Subcutaneous abdominal adipose tissue (tissue), 5 donors: Measurements from ENCODE around the gene PLA2G3.

Experiments
- H3K27ac ChIP-seq: one replicate; pipeline ENCODE4 v1.7.0; 2013; ENCODE audit warnings: low read depth, mild to moderate bottlenecking, inconsistent platforms, low read length, moderate library complexity
- H3K27me3 ChIP-seq, 5 donors: one replicate each; pipeline ENCODE4 v1.7.0; 2013; ENCODE audit warnings: low read length in 5 of 5, inconsistent platforms in 1 of 5; ENCODE audit not compliant: control insufficient read depth in 5 of 5, insufficient read depth in 4 of 5
- H3K36me3 ChIP-seq, 5 donors: one replicate each; pipeline ENCODE4 v1.7.0; 2013; ENCODE audit warnings: low read length in 5 of 5; ENCODE audit not compliant: control insufficient read depth in 5 of 5, insufficient read depth in 5 of 5
- H3K4me1 ChIP-seq, 5 donors: one replicate each; pipeline ENCODE4 v1.7.0; 2013; ENCODE audit warnings: low read length in 5 of 5, mild to moderate bottlenecking in 3 of 5, moderate library complexity in 1 of 5; ENCODE audit not compliant: control insufficient read depth in 5 of 5, insufficient read depth in 5 of 5
- H3K4me3 ChIP-seq, 5 donors: one replicate each; pipeline ENCODE4 v1.7.0; 2013; ENCODE audit warnings: low read length in 5 of 5, low read depth in 1 of 5
- H3K9ac ChIP-seq, 5 donors: one replicate each; pipeline ENCODE4 v1.7.0; 2013; ENCODE audit warnings: low read length in 5 of 5, mild to moderate bottlenecking in 4 of 5, moderate library complexity in 3 of 5
- H3K9me3 ChIP-seq, 5 donors: one replicate each; pipeline ENCODE4 v1.7.0; 2013; ENCODE audit warnings: low read length in 5 of 5; ENCODE audit not compliant: control insufficient read depth in 5 of 5
- donor health status: healthy.
- donor health status: healthy.
- donor health status: healthy.
- donor health status: healthy.
- donor health status: healthy.

The PLA2G3 gene

GRCh38 chr22:31148953-31149627 lies 8.8 kb upstream of the PLA2G3 start:
- Histone ChIP-seq H3K9me3 (peaks cover 0 to 9% (median 0%) of the 10 kb centered on the region in 5 donors), H3K27ac (peak overlapping the region; percentile 87), H3K4me1 (peaks cover 0 to 12% (median 11%) of the 10 kb centered on the region in 5 donors), H3K9ac (peak overlapping the region in 3 of 5 donors; percentile 29 to 40 (median 35)), H3K36me3 (no peaks in the 10 kb centered on the region), H3K4me3 (no peak overlapping the region), H3K27me3 (no peaks in the 10 kb centered on the region)

GRCh38 chr22:31148488-31148887 lies 8.2 kb upstream of the PLA2G3 start:
- no peaks in the 10 kb centered on the region for H3K27me3 ChIP-seq
- no peaks in the 10 kb centered on the region for H3K36me3 ChIP-seq
- H3K27ac ChIP-seq: peak overlapping the region; percentile 87
- peaks cover 0 to 9% (median 0%) of the 10 kb centered on the region in 5 donors for H3K9me3 ChIP-seq
- H3K4me1 ChIP-seq: peaks cover 0 to 12% (median 11%) of the 10 kb centered on the region in 5 donors
- H3K4me3 ChIP-seq: no peak overlapping the region
- H3K9ac ChIP-seq: peak overlapping the region in 4 of 5 donors; percentile 6 to 40 (median 32)

- Histone ChIP-seq H3K36me3 (no peaks in the 10 kb centered on the region), H3K9me3 (peaks cover 0 to 9% (median 0%) of the 10 kb centered on the region in 5 donors), H3K4me3 (no peak overlapping the region), H3K9ac (no peak overlapping the region), H3K4me1 (peaks cover 0 to 19% (median 11%) of the 10 kb centered on the region in 5 donors), H3K27me3 (peaks cover 3 to 13% (median 10%) of the 10 kb centered on the region in 5 donors), H3K27ac (no peak overlapping the region)
These were observed 3.9 kb upstream of the PLA2G3 start for GRCh38 chr22:31144223-31144622.

GRCh38 chr22:31143537-31143936 lies 3.2 kb upstream of the PLA2G3 start:
- H3K4me3 ChIP-seq: no peak overlapping the region
- no peak overlapping the region for H3K9ac ChIP-seq
- no peaks in the 10 kb centered on the region for H3K36me3 ChIP-seq
- H3K4me1 ChIP-seq: peaks cover 0 to 12% (median 4%) of the 10 kb centered on the region in 5 donors
- H3K27me3 ChIP-seq: peaks cover 6 to 17% (median 17%) of the 10 kb centered on the region in 5 donors
- H3K27ac ChIP-seq: no peak overlapping the region
- peaks cover 0 to 9% (median 0%) of the 10 kb centered on the region in 5 donors for H3K9me3 ChIP-seq

- Histone ChIP-seq H3K4me3 (no peak overlapping the region), H3K27me3 (peaks cover 11 to 22% (median 21%) of the 10 kb centered on the region in 5 donors), H3K9ac (peak overlapping the region in 1 of 5 donors; percentile 15), H3K27ac (no peak overlapping the region), H3K9me3 (peaks cover 0 to 9% (median 0%) of the 10 kb centered on the region in 5 donors), H3K36me3 (no peaks in the 10 kb centered on the region), H3K4me1 (peaks cover 0 to 8% (median 0%) of the 10 kb centered on the region in 5 donors)
These were observed 2.7 kb upstream of the PLA2G3 start for GRCh38 chr22:31143038-31143437.

GRCh38 chr22:31142285-31142684 lies 2.0 kb upstream of the PLA2G3 start:
- Histone ChIP-seq H3K4me3 (no peak overlapping the region), H3K9ac (no peak overlapping the region), H3K4me1 (peaks cover 0 to 8% (median 0%) of the 10 kb centered on the region in 5 donors), H3K36me3 (no peaks in the 10 kb centered on the region), H3K9me3 (peaks cover 0 to 5% (median 0%) of the 10 kb centered on the region in 5 donors), H3K27ac (no peak overlapping the region), H3K27me3 (peaks cover 11 to 25% (median 22%) of the 10 kb centered on the region in 5 donors)

- Histone ChIP-seq H3K27ac (no peak overlapping the region), H3K36me3 (no peaks in the 10 kb centered on the region), H3K9me3 (no peaks in the 10 kb centered on the region), H3K9ac (no peak overlapping the region), H3K4me3 (no peak overlapping the region), H3K27me3 (peaks cover 11 to 29% (median 24%) of the 10 kb centered on the region in 5 donors), H3K4me1 (peaks cover 0 to 8% (median 0%) of the 10 kb centered on the region in 5 donors)
These were observed 1.2 kb upstream of the PLA2G3 start for GRCh38 chr22:31141551-31141950.

- Histone ChIP-seq H3K4me1 (peaks cover 0 to 8% (median 0%) of the 10 kb centered on the region in 5 donors), H3K4me3 (no peak overlapping the region), H3K27ac (no peak overlapping the region), H3K36me3 (no peaks in the 10 kb centered on the region), H3K9me3 (no peaks in the 10 kb centered on the region), H3K27me3 (peaks cover 11 to 29% (median 24%) of the 10 kb centered on the region in 5 donors), H3K9ac (no peak overlapping the region)
These were observed 438 bp upstream of the PLA2G3 start for GRCh38 chr22:31140746-31141145.

GRCh38 chr22:31139066-31139465 lies 1.2 kb downstream of the PLA2G3 start:
- H3K9me3 ChIP-seq: no peaks in the 10 kb centered on the region
- H3K9ac ChIP-seq: no peak overlapping the region
- no peak overlapping the region for H3K4me3 ChIP-seq
- no peaks in the 10 kb centered on the region for H3K36me3 ChIP-seq
- H3K27ac ChIP-seq: no peak overlapping the region
- peaks cover 0 to 8% (median 0%) of the 10 kb centered on the region in 5 donors for H3K4me1 ChIP-seq
- H3K27me3 ChIP-seq: peaks cover 11 to 29% (median 24%) of the 10 kb centered on the region in 5 donors

GRCh38 chr22:31138126-31138525 lies 2.2 kb downstream of the PLA2G3 start:
- Histone ChIP-seq H3K4me1 (peaks cover 0 to 4% (median 0%) of the 10 kb centered on the region in 5 donors), H3K27me3 (peaks cover 11 to 29% (median 24%) of the 10 kb centered on the region in 5 donors), H3K27ac (no peak overlapping the region), H3K9ac (no peak overlapping the region), H3K4me3 (no peak overlapping the region), H3K9me3 (no peaks in the 10 kb centered on the region), H3K36me3 (no peaks in the 10 kb centered on the region)
